ENCODE measurements around the gene ABHD16A. TPM values are rescaled to one million over a fixed set of nuclear protein-coding genes. Genes with fewer than 3 reads are reported as not detected.

The ABHD16A gene
- total RNA-seq, 4 donors from 2014 or later = 39.2 to 82.9 (median 57.5) TPM

DNA sequence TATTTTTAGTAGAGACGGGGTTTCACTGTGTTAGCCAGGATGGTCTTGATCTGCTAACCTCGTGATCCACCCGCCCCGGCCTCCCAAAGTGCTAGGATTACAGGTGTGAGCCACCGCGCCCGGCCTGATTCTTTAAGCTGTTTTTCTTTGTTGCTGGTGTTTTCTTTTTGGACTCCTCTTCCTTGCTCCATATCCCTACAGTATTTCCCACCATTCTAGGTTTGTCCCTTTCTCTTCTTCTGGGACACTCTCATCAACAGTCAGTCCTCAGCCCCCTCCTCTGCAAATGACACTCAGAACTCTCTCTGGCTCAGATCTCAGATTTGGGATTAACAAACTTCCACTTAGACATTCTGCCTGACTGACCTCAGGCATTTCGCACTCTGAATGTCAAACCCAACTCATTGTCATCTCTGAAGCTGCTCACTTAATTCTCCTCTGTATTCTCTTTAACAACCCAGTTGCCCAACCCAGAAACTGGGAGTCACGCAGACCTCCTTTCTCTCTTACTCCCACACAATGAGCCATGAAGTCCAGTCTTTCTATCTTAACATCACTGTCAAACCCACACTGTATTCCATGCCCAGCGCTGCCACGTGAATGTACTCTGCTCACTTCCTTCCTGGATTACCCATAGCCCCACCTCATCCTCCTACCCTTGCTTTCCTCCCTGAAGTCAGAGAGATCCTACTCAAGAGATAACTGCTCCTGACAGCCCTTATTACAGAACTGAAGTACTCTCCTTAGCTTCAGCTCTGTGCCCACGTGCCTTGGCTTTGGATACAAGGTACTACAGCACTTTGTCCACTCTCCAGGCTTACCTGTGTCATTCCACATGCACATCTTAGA is 22.6 kb upstream of the ABHD16A start:
- Histone ChIP-seq H3K36me3 (no peaks in the 10 kb centered on the region), H3K27ac (no peak overlapping the region), H3K9me3 (no peaks in the 10 kb centered on the region), H3K27me3 (peaks cover 0 to 3% (median 0%) of the 10 kb centered on the region in 3 donors), H3K4me3 (no peak overlapping the region), H3K4me1 (peaks cover 7 to 8% of the 10 kb centered on the region in 2 donors)
- no peak for DNase-seq
- ATAC-seq = no peak
- intact Hi-C loops (cut with DNase I; ENCODE audit: low total_unique reads) = no loop called here
- TF ChIP-seq POLR2A (IDR thresholded peaks at IDR 0.05) (no peak), CTCF (IDR thresholded peaks at IDR 0.05 in 4 of 5, conservative IDR thresholded peaks at IDR 0.05 in 1 of 5) (no peak)
- in situ Hi-C loops (cut with MboI; ENCODE audit: low sequenced_read_pairs in 4 of 4) = no loop called here

DNA sequence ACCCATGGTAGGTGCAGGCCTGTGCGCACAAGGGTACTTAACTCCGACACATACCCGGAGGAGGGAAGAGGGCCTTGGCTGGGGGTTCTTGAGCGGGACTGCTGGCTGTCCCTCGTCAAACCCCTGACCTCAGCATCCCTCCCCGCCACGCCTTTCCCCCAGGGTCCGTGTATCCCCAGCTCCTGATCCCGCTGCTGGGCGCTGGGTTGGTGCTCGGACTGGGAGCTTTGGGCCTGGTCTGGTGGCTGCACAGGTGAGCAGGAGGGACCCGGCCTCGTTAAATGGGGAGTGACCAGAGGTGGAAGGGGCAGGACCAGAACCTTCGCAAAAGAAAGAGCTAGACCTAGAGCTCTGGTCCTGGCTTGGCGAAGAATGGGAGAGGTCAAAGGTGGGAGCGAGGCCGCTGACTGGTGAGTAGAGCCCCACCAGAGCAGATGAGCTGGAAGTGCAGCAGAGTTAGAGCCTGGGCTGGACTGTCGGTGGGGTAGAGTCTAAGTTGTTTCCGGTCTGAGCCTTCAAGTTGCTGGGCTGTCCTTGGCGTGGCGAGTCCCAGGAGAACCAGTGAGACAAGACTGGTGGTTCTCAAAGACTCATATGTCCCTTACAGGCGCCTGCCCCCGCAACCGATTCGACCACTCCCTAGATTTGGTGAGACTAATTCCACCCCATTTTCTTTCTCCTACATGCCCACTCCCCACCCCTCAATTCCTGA is 21.0 kb upstream of the ABHD16A start:
- no peak for ATAC-seq
- no peaks in the 10 kb centered on the region for H3K36me3 ChIP-seq
- H3K4me1 ChIP-seq = peaks cover 4 to 5% of the 10 kb centered on the region in 2 donors
- in situ Hi-C loops (cut with MboI; ENCODE audit: low sequenced_read_pairs in 4 of 4) (no loop called here), intact Hi-C loops (cut with DNase I; ENCODE audit: low total_unique reads) (no loop called here)
- no peak for DNase-seq
- H3K4me3 ChIP-seq = no peak overlapping the region
- H3K27ac ChIP-seq = no peak overlapping the region
- no peak for TF ChIP-seq POLR2A (IDR thresholded peaks at IDR 0.05)
- no peak for TF ChIP-seq CTCF (IDR thresholded peaks at IDR 0.05 in 4 of 5, conservative IDR thresholded peaks at IDR 0.05 in 1 of 5)
- no peaks in the 10 kb centered on the region for H3K9me3 ChIP-seq
- no peaks in the 10 kb centered on the region for H3K27me3 ChIP-seq

GRCh38 chr6:31723245-31723979 is 20.3 kb upstream of the ABHD16A start, which contains the start of gene MPIG6B:
Gene MPIG6B (plus strand): TSS chr6:31723373. CDS start chr6:31723384, 11 bp downstream.
- no peak for TF ChIP-seq CTCF (IDR thresholded peaks at IDR 0.05 in 4 of 5, conservative IDR thresholded peaks at IDR 0.05 in 1 of 5)
- TF ChIP-seq POLR2A (IDR thresholded peaks at IDR 0.05) = no peak
- Histone ChIP-seq H3K27me3 (no peaks in the 10 kb centered on the region), H3K9me3 (no peaks in the 10 kb centered on the region), H3K4me1 (no peaks in the 10 kb centered on the region), H3K27ac (no peak within 1 kb of the TSS), H3K36me3 (no peaks in the 10 kb centered on the region), H3K4me3 (no peak within 1 kb of the TSS)
- intact Hi-C loops (cut with DNase I; ENCODE audit: low total_unique reads) = no loop called here
- ATAC-seq (no peak), DNase-seq (no peak)
- in situ Hi-C loops (cut with MboI; ENCODE audit: low sequenced_read_pairs in 4 of 4) = no loop called here

DNA sequence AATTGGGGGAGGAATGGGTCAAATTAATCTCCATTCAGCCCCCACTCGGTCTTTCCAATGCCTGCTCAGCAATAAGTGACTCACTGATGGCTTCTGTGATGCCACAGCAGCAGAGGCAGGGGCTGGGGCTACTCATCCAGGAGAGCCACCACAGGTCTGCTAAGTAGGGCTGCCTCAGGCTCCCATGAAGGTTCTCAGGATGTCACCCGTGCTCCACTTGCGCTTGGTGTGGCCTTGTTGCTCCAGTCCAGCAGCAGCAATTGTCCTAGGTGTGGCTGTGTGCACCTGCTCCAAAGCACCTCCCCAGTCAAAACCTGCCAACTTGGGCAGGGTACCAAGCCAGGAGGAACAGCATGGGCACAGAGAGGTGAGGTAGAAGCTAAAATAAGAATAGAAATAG is 19.0 kb upstream of the ABHD16A start:
- no peak for DNase-seq
- intact Hi-C loops (cut with DNase I; ENCODE audit: low total_unique reads) (no loop called here), in situ Hi-C loops (cut with MboI; ENCODE audit: low sequenced_read_pairs in 4 of 4) (no loop called here)
- Histone ChIP-seq H3K4me3 (no peak overlapping the region), H3K4me1 (no peaks in the 10 kb centered on the region), H3K27ac (no peak overlapping the region), H3K36me3 (no peaks in the 10 kb centered on the region), H3K27me3 (no peaks in the 10 kb centered on the region), H3K9me3 (no peaks in the 10 kb centered on the region)
- TF ChIP-seq CTCF (IDR thresholded peaks at IDR 0.05 in 4 of 5, conservative IDR thresholded peaks at IDR 0.05 in 1 of 5) = no peak
- no peak for TF ChIP-seq POLR2A (IDR thresholded peaks at IDR 0.05)
- ATAC-seq = no peak
